ENCODE measurements around the gene ZC3H8. TPM values are rescaled to one million over a fixed set of nuclear protein-coding genes. Genes with fewer than 3 reads are reported as not detected.

Gene ZC3H8
- total and polyA plus RNA-seq, 2 donors (not counting 1 experiment from before 2014, with no cell fraction given), result 5.5 to 26.0 TPM

DNA sequence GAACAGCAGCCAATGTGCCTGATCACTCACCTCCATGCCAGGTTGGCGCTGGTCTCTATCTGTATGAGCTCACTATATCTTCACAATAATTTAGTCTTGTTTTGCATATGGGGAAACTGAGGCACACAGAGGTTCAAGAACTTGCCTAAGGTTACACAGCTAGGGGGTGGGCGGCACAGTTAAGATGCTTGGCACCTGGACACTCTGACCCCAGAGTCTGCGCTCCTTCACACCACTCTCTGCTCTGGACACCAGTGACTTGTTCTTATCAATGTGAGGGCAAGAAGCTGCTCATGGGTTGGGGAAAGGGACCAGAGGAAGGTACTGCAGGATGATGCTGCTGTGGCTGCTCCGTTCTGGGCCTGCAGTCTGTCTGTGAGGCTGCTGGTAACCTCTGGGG is 89.5 kb downstream of the ZC3H8 start:
- H4K20me1 ChIP-seq (ENCODE audit: control insufficient read depth, insufficient read depth, low read length, poor library complexity, severe bottlenecking), result no peaks in the 10 kb centered on the region
- no peaks in the 10 kb centered on the region for H3K79me2 ChIP-seq (ENCODE audit: control insufficient read depth, insufficient read depth, low read length)
- no peaks in the 10 kb centered on the region for H3K4me1 ChIP-seq (ENCODE audit: control insufficient read depth in 2 of 2, insufficient read depth in 2 of 2, low read length in 2 of 2)
- Mint-ChIP-seq H3K4me3 (no peak overlapping the region), H3K9me3 (ENCODE audit: insufficient read depth) (no peaks in the 10 kb centered on the region), H3K4me1 (no peaks in the 10 kb centered on the region), H3K27me3 (no peaks in the 10 kb centered on the region), H3K27ac (no peak overlapping the region)
- DNase-seq (no peak), ATAC-seq (ENCODE audit: low read depth) (no peak)
- H2AFZ ChIP-seq (ENCODE audit: insufficient read depth, low read depth, low read length, poor library complexity, severe bottlenecking), result no peak overlapping the region
- no peak overlapping the region for H3K4me3 ChIP-seq (ENCODE audit: control extremely low read depth in 1 of 5, extremely low read depth in 1 of 5, insufficient read depth in 1 of 5, low read depth in 2 of 5, low read length in 4 of 5)
- CTCF ChIA-PET, result no interaction called here
- POLR2A ChIA-PET, result no interaction called here
- H3K27me3 ChIP-seq (replicated peaks in 1 of 4; ENCODE audit: control extremely low read depth in 1 of 4, control insufficient read depth in 3 of 4, insufficient read depth in 4 of 4, low read length in 3 of 4), result no peaks in the 10 kb centered on the region
- H3K4me2 ChIP-seq (replicated peaks; ENCODE audit: low read depth, low read length, poor library complexity, severe bottlenecking), result no peak overlapping the region
- TF ChIP-seq, protein P1, sequence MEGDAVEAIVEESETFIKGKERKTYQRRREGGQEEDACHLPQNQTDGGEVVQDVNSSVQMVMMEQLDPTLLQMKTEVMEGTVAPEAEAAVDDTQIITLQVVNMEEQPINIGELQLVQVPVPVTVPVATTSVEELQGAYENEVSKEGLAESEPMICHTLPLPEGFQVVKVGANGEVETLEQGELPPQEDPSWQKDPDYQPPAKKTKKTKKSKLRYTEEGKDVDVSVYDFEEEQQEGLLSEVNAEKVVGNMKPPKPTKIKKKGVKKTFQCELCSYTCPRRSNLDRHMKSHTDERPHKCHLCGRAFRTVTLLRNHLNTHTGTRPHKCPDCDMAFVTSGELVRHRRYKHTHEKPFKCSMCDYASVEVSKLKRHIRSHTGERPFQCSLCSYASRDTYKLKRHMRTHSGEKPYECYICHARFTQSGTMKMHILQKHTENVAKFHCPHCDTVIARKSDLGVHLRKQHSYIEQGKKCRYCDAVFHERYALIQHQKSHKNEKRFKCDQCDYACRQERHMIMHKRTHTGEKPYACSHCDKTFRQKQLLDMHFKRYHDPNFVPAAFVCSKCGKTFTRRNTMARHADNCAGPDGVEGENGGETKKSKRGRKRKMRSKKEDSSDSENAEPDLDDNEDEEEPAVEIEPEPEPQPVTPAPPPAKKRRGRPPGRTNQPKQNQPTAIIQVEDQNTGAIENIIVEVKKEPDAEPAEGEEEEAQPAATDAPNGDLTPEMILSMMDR (IDR thresholded peaks at IDR 0.05), result no peak
- TF ChIP-seq EZH2 (IDR thresholded peaks at IDR 0.05; ENCODE audit: borderline replicate concordance, insufficient read depth, low read depth, low read length, poor library complexity, severe bottlenecking), result no peak
- H3K27ac ChIP-seq (ENCODE audit: low read length in 2 of 2), result no peak overlapping the region
- intact Hi-C loops (cut with micrococcal nuclease), result no loop called here
- no peak overlapping the region for H3K9ac ChIP-seq (ENCODE audit: low read length)
- H3K36me3 ChIP-seq (replicated peaks in 1 of 2; ENCODE audit: control extremely low read depth in 1 of 2, control insufficient read depth in 1 of 2, extremely low read depth in 1 of 2, insufficient read depth in 2 of 2, low read length in 1 of 2), result no peaks in the 10 kb centered on the region
- 95% methylated on average over 2 of the region's 4 CpGs for WGBS (ENCODE audit: insufficient coverage)
- peaks cover 0 to 6% (median 0%) of the 10 kb centered on the region in 3 donors for H3K9me3 ChIP-seq (ENCODE audit: control extremely low read depth in 1 of 3, control insufficient read depth in 2 of 3, insufficient read depth in 1 of 3, low read length in 2 of 3)

DNA sequence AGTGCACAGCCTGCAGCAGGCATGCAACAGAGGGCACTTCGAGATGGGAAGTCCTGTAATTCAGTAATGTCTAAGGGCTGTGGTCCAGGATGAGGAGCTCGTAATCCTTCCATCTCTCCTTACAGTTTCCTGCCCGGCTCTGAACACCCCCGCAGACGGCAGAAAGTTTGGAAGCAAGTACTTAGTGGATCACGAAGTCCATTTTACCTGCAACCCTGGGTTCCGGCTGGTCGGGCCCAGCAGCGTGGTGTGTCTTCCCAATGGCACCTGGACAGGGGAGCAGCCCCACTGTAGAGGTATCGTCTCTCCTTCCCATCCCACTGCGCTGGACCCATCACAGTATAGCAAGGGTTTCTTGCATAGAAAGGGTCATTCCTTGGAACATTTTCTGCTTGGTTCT is 90.0 kb downstream of the ZC3H8 start:
- DNase-seq (no peak), ATAC-seq (ENCODE audit: low read depth) (no peak)
- ChIA-PET POLR2A (no interaction called here), CTCF (no interaction called here)
- Histone ChIP-seq H3K4me1 (ENCODE audit: control insufficient read depth in 2 of 2, insufficient read depth in 2 of 2, low read length in 2 of 2) (no peaks in the 10 kb centered on the region), H2AFZ (ENCODE audit: insufficient read depth, low read depth, low read length, poor library complexity, severe bottlenecking) (no peak overlapping the region), H3K4me2 (replicated peaks; ENCODE audit: low read depth, low read length, poor library complexity, severe bottlenecking) (no peak overlapping the region), H4K20me1 (ENCODE audit: control insufficient read depth, insufficient read depth, low read length, poor library complexity, severe bottlenecking) (no peaks in the 10 kb centered on the region), H3K36me3 (replicated peaks in 1 of 2; ENCODE audit: control extremely low read depth in 1 of 2, control insufficient read depth in 1 of 2, extremely low read depth in 1 of 2, insufficient read depth in 2 of 2, low read length in 1 of 2) (no peaks in the 10 kb centered on the region), H3K27me3 (replicated peaks in 1 of 4; ENCODE audit: control extremely low read depth in 1 of 4, control insufficient read depth in 3 of 4, insufficient read depth in 4 of 4, low read length in 3 of 4) (no peaks in the 10 kb centered on the region), H3K9me3 (ENCODE audit: control extremely low read depth in 1 of 3, control insufficient read depth in 2 of 3, insufficient read depth in 1 of 3, low read length in 2 of 3) (peaks cover 0 to 10% (median 0%) of the 10 kb centered on the region in 3 donors), H3K27ac (ENCODE audit: low read length in 2 of 2) (no peak overlapping the region), H3K9ac (ENCODE audit: low read length) (no peak overlapping the region), H3K4me3 (ENCODE audit: control extremely low read depth in 1 of 5, extremely low read depth in 1 of 5, insufficient read depth in 1 of 5, low read depth in 2 of 5, low read length in 4 of 5) (no peak overlapping the region), H3K79me2 (ENCODE audit: control insufficient read depth, insufficient read depth, low read length) (no peaks in the 10 kb centered on the region)
- Mint-ChIP-seq H3K4me1 (no peaks in the 10 kb centered on the region), H3K4me3 (no peak overlapping the region), H3K9me3 (ENCODE audit: insufficient read depth) (no peaks in the 10 kb centered on the region), H3K27ac (no peak overlapping the region), H3K27me3 (no peaks in the 10 kb centered on the region)
- TF ChIP-seq, protein P1 (IDR thresholded peaks at IDR 0.05), result no peak
- no peak for TF ChIP-seq EZH2 (IDR thresholded peaks at IDR 0.05; ENCODE audit: borderline replicate concordance, insufficient read depth, low read depth, low read length, poor library complexity, severe bottlenecking)
- WGBS (ENCODE audit: insufficient coverage), result 97% methylated on average over 9 of the region's 11 CpGs
- intact Hi-C loops (cut with micrococcal nuclease), result no loop called here

Measured in B cell (primary cell).